Activated CD8-positive, alpha-beta T cell treated with anti-CD3 and anti-CD28 coated beads for 36 hours (primary cell): ENCODE results near the gene PSMD1. TPM values are rescaled to one million over a fixed set of nuclear protein-coding genes. Genes with fewer than 3 reads are reported as not detected.

Experiments used
- ATAC-seq: fragments of 200-7000 bp; cut with Tn5 transposase; one replicate; pipeline ENCODE4 v1.10.0; 2021; ENCODE audit warnings: mild to moderate bottlenecking, moderate library complexity
- CTCF ChIA-PET: fragments of 350-600 bp; sonication (Branson Sonifier 250); formaldehyde crosslinking; loops from one replicate; lab custom pipeline; 2021; ENCODE audit warnings: antibody characterized with exemption; lab: Charles Lee
- POLR2A ChIA-PET: fragments of 350-600 bp; sonication (Branson Sonifier 250); formaldehyde crosslinking; loops from one replicate; lab custom pipeline; 2021; ENCODE audit warnings: antibody characterized with exemption; lab: Charles Lee
- DNase-seq: peaks from one replicate; pipeline ENCODE4 v3.0.0-alpha.2; 2020
- H3K27ac Mint-ChIP-seq: one replicate; pipeline ENCODE4 v1.8.0; 2021; ENCODE audit warnings: mild to moderate bottlenecking, mixed read lengths
- H3K27me3 Mint-ChIP-seq: one replicate; pipeline ENCODE4 v1.8.0; 2021; ENCODE audit warnings: mixed read lengths
- H3K36me3 Mint-ChIP-seq: one replicate; pipeline ENCODE4 v1.8.0; 2021; ENCODE audit warnings: low read depth, mixed read lengths
- H3K4me1 Mint-ChIP-seq: one replicate; pipeline ENCODE4 v1.8.0; 2021; ENCODE audit warnings: low read depth, mixed read lengths
- H3K4me3 Mint-ChIP-seq: one replicate; pipeline ENCODE4 v1.8.0; 2021; ENCODE audit warnings: mild to moderate bottlenecking, moderate library complexity, mixed read lengths
- H3K9me3 Mint-ChIP-seq: one replicate; pipeline ENCODE4 v1.8.0; 2021; ENCODE audit warnings: mixed read lengths
- intact Hi-C: fragments of 100-400 bp; cut with micrococcal nuclease; formaldehyde crosslinking; loops from one replicate; pipeline ENCODE4 v1.10.0; 2022
- total RNA-seq, 2 experiments: library from RNA; stranded (reverse); gene quantifications; one replicate each; pipeline ENCODE4 v1.2.3, GENCODE V29; 2021
- TF ChIP-seq, protein P1 (sequence below): fragments of 200-600 bp; IDR thresholded peaks from one replicate; pipeline ENCODE4 v1.8.0; 2022; ENCODE audit warnings: antibody characterized with exemption, mild to moderate bottlenecking

PSMD1 gene
- total RNA-seq, 2 experiments from 2014 or later = 106 to 114 TPM

- ChIA-PET POLR2A (no interaction called here), CTCF (no interaction called here)
- DNase-seq (no peak), ATAC-seq (no peak)
- Mint-ChIP-seq H3K27ac (no peak overlapping the region), H3K4me1 (no peaks in the 10 kb centered on the region), H3K9me3 (no peaks in the 10 kb centered on the region), H3K27me3 (peaks cover 15% of the 10 kb centered on the region), H3K36me3 (no peaks in the 10 kb centered on the region), H3K4me3 (no peak overlapping the region)
- intact Hi-C loops = no loop called here
- TF ChIP-seq, protein P1, sequence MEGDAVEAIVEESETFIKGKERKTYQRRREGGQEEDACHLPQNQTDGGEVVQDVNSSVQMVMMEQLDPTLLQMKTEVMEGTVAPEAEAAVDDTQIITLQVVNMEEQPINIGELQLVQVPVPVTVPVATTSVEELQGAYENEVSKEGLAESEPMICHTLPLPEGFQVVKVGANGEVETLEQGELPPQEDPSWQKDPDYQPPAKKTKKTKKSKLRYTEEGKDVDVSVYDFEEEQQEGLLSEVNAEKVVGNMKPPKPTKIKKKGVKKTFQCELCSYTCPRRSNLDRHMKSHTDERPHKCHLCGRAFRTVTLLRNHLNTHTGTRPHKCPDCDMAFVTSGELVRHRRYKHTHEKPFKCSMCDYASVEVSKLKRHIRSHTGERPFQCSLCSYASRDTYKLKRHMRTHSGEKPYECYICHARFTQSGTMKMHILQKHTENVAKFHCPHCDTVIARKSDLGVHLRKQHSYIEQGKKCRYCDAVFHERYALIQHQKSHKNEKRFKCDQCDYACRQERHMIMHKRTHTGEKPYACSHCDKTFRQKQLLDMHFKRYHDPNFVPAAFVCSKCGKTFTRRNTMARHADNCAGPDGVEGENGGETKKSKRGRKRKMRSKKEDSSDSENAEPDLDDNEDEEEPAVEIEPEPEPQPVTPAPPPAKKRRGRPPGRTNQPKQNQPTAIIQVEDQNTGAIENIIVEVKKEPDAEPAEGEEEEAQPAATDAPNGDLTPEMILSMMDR = no peak
Measured at GRCh38 chr2:231189571-231190495, 133.2 kb downstream of the PSMD1 start.

GRCh38 chr2:231190531-231191197, 134.0 kb downstream of the PSMD1 start:
- H3K9me3 Mint-ChIP-seq = no peaks in the 10 kb centered on the region
- no peak overlapping the region for H3K27ac Mint-ChIP-seq
- no peak for DNase-seq
- no peak overlapping the region for H3K4me3 Mint-ChIP-seq
- POLR2A ChIA-PET = no interaction called here
- H3K27me3 Mint-ChIP-seq = peaks cover 15% of the 10 kb centered on the region
- no peaks in the 10 kb centered on the region for H3K36me3 Mint-ChIP-seq
- no peaks in the 10 kb centered on the region for H3K4me1 Mint-ChIP-seq
- CTCF ChIA-PET = no interaction called here
- ATAC-seq = no peak
- intact Hi-C loops = no loop called here
- TF ChIP-seq, protein P1 = no peak

DNA sequence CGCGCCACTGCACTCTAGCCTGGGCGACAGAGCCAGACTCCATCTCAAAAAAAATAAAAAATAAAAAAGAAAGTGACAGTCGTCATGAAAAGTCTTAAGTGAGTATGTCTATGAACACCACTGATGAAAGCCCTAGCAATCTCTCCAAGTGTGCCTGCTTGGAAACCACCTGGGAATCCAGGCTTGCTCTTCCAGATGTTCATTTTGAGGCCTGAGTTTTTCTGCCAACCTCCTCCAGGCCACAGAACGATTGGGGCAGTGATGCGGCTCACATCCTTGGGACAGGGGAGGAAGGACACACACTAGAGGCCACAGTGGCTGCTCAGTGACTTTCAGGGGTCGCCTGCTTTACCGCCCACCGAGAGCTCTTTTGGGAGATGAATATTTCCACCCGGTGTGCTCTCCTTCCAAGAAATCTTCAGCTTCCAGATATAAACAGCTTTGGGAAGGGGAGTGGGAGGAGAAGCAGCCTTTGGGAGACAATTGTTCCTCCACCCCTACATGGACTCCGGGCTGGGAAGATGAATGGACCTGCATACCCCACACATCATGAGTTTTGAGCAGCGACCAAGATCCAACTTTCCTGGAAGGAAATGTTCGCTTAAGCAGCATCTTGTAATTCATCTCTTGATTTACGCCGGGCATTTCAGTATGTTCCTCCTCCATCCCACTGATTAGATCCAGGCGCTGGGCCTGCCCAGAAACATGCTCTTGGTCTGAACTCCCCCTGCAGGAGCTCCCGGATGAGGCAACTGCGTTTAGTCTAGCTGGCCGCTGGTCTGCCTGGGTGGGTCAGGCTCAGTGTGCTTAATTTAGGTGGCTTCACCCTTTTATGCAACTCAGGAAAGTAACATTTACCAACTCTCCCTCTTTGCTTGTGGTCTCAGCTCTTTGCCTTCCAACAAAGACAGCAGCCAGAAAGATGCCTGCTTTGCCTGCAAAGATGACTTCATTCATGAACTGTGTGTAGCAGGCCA, 135.5 kb downstream of the PSMD1 start:
- DNase-seq = no peak
- no peak for ATAC-seq
- Mint-ChIP-seq H3K27me3 (peaks cover 15% of the 10 kb centered on the region), H3K4me1 (no peaks in the 10 kb centered on the region), H3K27ac (no peak overlapping the region), H3K36me3 (no peaks in the 10 kb centered on the region), H3K9me3 (no peaks in the 10 kb centered on the region), H3K4me3 (no peak overlapping the region)
- intact Hi-C loops = no loop called here
- ChIA-PET CTCF (interaction anchor here (1.2 to 1.4 kb wide), 2 partner anchors 12 to 35 kb away, joined by 4 to 5 read pairs; no protein-coding TSS in a partner anchor), POLR2A (no interaction called here)
- TF ChIP-seq, protein P1 = no peak

- CTCF ChIA-PET = interaction anchor here (0.7 to 1.4 kb wide), 5 partner anchors 13 to 579 kb away, joined by 3 to 5 read pairs (median 3); no protein-coding TSS in a partner anchor
- peaks cover 5% of the 10 kb centered on the region for H3K4me1 Mint-ChIP-seq
- intact Hi-C loops = no loop called here
- no peak overlapping the region for H3K27ac Mint-ChIP-seq
- H3K36me3 Mint-ChIP-seq = no peaks in the 10 kb centered on the region
- ATAC-seq (no peak), DNase-seq (no peak)
- H3K4me3 Mint-ChIP-seq = no peak overlapping the region
- TF ChIP-seq, protein P1 = no peak
- no peaks in the 10 kb centered on the region for H3K9me3 Mint-ChIP-seq
- peaks cover 11% of the 10 kb centered on the region for H3K27me3 Mint-ChIP-seq
- POLR2A ChIA-PET = no interaction called here
Measured at GRCh38 chr2:231193216-231193615, 136.5 kb downstream of the PSMD1 start.
